WTC11 (cell line): ENCODE data around the gene NCF2. TPM values are rescaled to one million over a fixed set of nuclear protein-coding genes. Genes with fewer than 3 reads are reported as not detected.

Experiments used
- ATAC-seq: fragments of 200-7000 bp; cut with Tn5 transposase; 2 replicates; pipeline ENCODE4 v1.10.0; 2021; ENCODE audit warnings: mild to moderate bottlenecking, moderate library complexity
- CTCF ChIA-PET: fragments of 300-600 bp; sonication (Branson Sonifier 250); formaldehyde crosslinking; loops from one replicate; lab custom pipeline; 2021; ENCODE audit warnings: antibody characterized with exemption; lab: Charles Lee
- POLR2A ChIA-PET: fragments of 350-600 bp; sonication (Branson Sonifier 250); formaldehyde crosslinking; loops from one replicate; lab custom pipeline; 2021; ENCODE audit warnings: antibody characterized with exemption; lab: Charles Lee
- DNase-seq: peaks from one replicate; pipeline ENCODE4 v3.0.0; 2021; ENCODE audit warnings: low spot score
- H3K27ac Mint-ChIP-seq: 2 replicates; pipeline ENCODE4 v1.8.0; 2021; ENCODE audit warnings: mixed read lengths
- H3K27me3 Mint-ChIP-seq: 2 replicates; pipeline ENCODE4 v1.8.0; 2021; ENCODE audit warnings: low read depth, mild to moderate bottlenecking, moderate library complexity, mixed read lengths
- H3K36me3 Mint-ChIP-seq: 2 replicates; pipeline ENCODE4 v1.8.0; 2021; ENCODE audit warnings: mixed read lengths
- H3K4me1 Mint-ChIP-seq: 2 replicates; pipeline ENCODE4 v1.8.0; 2022; ENCODE audit warnings: mixed read lengths
- H3K4me3 Mint-ChIP-seq: 2 replicates; pipeline ENCODE4 v1.8.0; 2021; ENCODE audit warnings: mild to moderate bottlenecking, moderate library complexity, mixed read lengths
- H3K9me3 Mint-ChIP-seq: 2 replicates; pipeline ENCODE4 v1.8.0; 2021; ENCODE audit warnings: mixed read lengths
- ARID4B ChIP-seq: sonication (generic); formaldehyde crosslinking; IDR thresholded peaks from 2 replicates; pipeline ENCODE4 v1.8.0; 2023; ENCODE audit warnings: missing genetic modification reagents, mild to moderate bottlenecking, borderline replicate concordance
- E2F4 ChIP-seq: sonication (generic); formaldehyde crosslinking; IDR thresholded peaks from 2 replicates; pipeline ENCODE4 v1.8.1; 2022; ENCODE audit warnings: low read depth, mild to moderate bottlenecking, moderate library complexity, missing genetic modification reagents, borderline replicate concordance
- EMX1 ChIP-seq: fragments of 250-450 bp; sonication (Bioruptor Pico); IDR thresholded peaks from 2 replicates; pipeline ENCODE4 v1.8.0; 2021; ENCODE audit warnings: mild to moderate bottlenecking
- ERG ChIP-seq: fragments of 250-450 bp; sonication (Bioruptor Pico); IDR thresholded peaks from 2 replicates; pipeline ENCODE4 v1.8.0; 2021; ENCODE audit warnings: mild to moderate bottlenecking
- FOXP1 ChIP-seq: sonication (generic); formaldehyde crosslinking; IDR thresholded peaks from 2 replicates; pipeline ENCODE4 v1.8.0; 2022; ENCODE audit warnings: missing genetic modification reagents, mild to moderate bottlenecking, moderate library complexity, borderline replicate concordance
- GABPB1 ChIP-seq: sonication (generic); formaldehyde crosslinking; IDR thresholded peaks from 2 replicates; pipeline ENCODE4 v1.8.1; 2023; ENCODE audit warnings: mild to moderate bottlenecking, missing genetic modification reagents
- HMGA2 ChIP-seq: fragments of 250-450 bp; sonication (Bioruptor Pico); IDR thresholded peaks from 2 replicates; pipeline ENCODE4 v1.4.0; 2021; ENCODE audit warnings: mild to moderate bottlenecking, moderate library complexity
- MLX ChIP-seq: sonication (generic); formaldehyde crosslinking; IDR thresholded peaks from 2 replicates; pipeline ENCODE4 v1.8.1; 2023; ENCODE audit warnings: mild to moderate bottlenecking, missing genetic modification reagents, moderate library complexity
- NFYB ChIP-seq: sonication (generic); formaldehyde crosslinking; conservative IDR thresholded peaks from 2 replicates; pipeline ENCODE4 v1.8.0; 2022; ENCODE audit warnings: low read depth, missing genetic modification reagents
- NR3C1 ChIP-seq: sonication (generic); formaldehyde crosslinking; conservative IDR thresholded peaks from 2 replicates; pipeline ENCODE4 v1.8.1; 2023; ENCODE audit warnings: low read depth, mild to moderate bottlenecking, missing genetic modification reagents
- SOX15 ChIP-seq: fragments of 250-450 bp; sonication (Bioruptor Pico); IDR thresholded peaks from 2 replicates; pipeline ENCODE4 v1.9.0; 2021; ENCODE audit warnings: mild to moderate bottlenecking
- TEAD4 ChIP-seq: sonication (generic); formaldehyde crosslinking; IDR thresholded peaks from 2 replicates; pipeline ENCODE4 v1.8.0; 2022; ENCODE audit warnings: mild to moderate bottlenecking, missing genetic modification reagents
- TP53 ChIP-seq: sonication (generic); formaldehyde crosslinking; IDR thresholded peaks from 2 replicates; pipeline ENCODE4 v1.8.1; 2023; ENCODE audit warnings: mild to moderate bottlenecking, missing genetic modification reagents
- USF1 ChIP-seq: sonication (generic); formaldehyde crosslinking; IDR thresholded peaks from 2 replicates; pipeline ENCODE4 v1.8.0; 2022; ENCODE audit warnings: mild to moderate bottlenecking, missing genetic modification reagents
- ZNF219 ChIP-seq: sonication (generic); formaldehyde crosslinking; IDR thresholded peaks from 2 replicates; pipeline ENCODE4 v1.8.0; 2023; ENCODE audit warnings: missing genetic modification reagents, mild to moderate bottlenecking, borderline replicate concordance
- ZNF232 ChIP-seq: sonication (generic); formaldehyde crosslinking; IDR thresholded peaks from 2 replicates; pipeline ENCODE4 v1.8.0; 2022; ENCODE audit warnings: mild to moderate bottlenecking, missing genetic modification reagents
- ZNF396 ChIP-seq: fragments of 250-450 bp; sonication (Bioruptor Pico); IDR thresholded peaks from 2 replicates; pipeline ENCODE4 v1.8.0; 2021; ENCODE audit warnings: mild to moderate bottlenecking, moderate library complexity, borderline replicate concordance
- ZNF423 ChIP-seq: fragments of 250-450 bp; sonication (Bioruptor Pico); IDR thresholded peaks from 2 replicates; pipeline ENCODE4 v2.1.2; 2022; ENCODE audit warnings: mild to moderate bottlenecking, moderate library complexity
- ZNF512 ChIP-seq: sonication (generic); formaldehyde crosslinking; IDR thresholded peaks from 2 replicates; pipeline ENCODE4 v1.8.1; 2022; ENCODE audit warnings: missing genetic modification reagents, borderline replicate concordance
- total RNA-seq: library from RNA; stranded (reverse); gene quantifications from 3 replicates; pipeline ENCODE4 v1.2.3, GENCODE V29; 2021

NCF2 gene
- total RNA-seq, 1 experiment from 2014 or later = 0.52 TPM

GRCh38 chr1:183520379-183520778 lies 69.9 kb downstream of the NCF2 start:
- no peak for TF ChIP-seq ZNF232 (CRISPR knock-in tag)
- no peak for TF ChIP-seq ZNF219 (CRISPR knock-in tag)
- no peak for TF ChIP-seq FOXP1 (CRISPR knock-in tag)
- TF ChIP-seq NFYB (CRISPR knock-in tag) = no peak
- TF ChIP-seq NR3C1 (CRISPR knock-in tag) = no peak
- CTCF ChIA-PET = no interaction called here
- Mint-ChIP-seq H3K4me1 (no peaks in the 10 kb centered on the region), H3K27ac (no peak overlapping the region), H3K9me3 (no peaks in the 10 kb centered on the region), H3K36me3 (peaks cover 30% of the 10 kb centered on the region), H3K4me3 (no peak overlapping the region), H3K27me3 (no peaks in the 10 kb centered on the region)
- ATAC-seq (no peak), DNase-seq (no peak)
- POLR2A ChIA-PET = no interaction called here

GRCh38 chr1:183517401-183517800 lies 72.9 kb downstream of the NCF2 start:
- no peaks in the 10 kb centered on the region for H3K27me3 Mint-ChIP-seq
- DNase-seq (no peak), ATAC-seq (no peak)
- peaks cover 13% of the 10 kb centered on the region for H3K4me1 Mint-ChIP-seq
- no peak overlapping the region for H3K27ac Mint-ChIP-seq
- no peak overlapping the region for H3K4me3 Mint-ChIP-seq
- TF ChIP-seq ERG (CRISPR knock-in tag) (no peak), ZNF512 (no peak), TP53 (CRISPR knock-in tag) (no peak), EMX1 (CRISPR knock-in tag) (no peak), GABPB1 (no peak), TEAD4 (CRISPR knock-in tag) (no peak), ARID4B (no peak), SOX15 (CRISPR knock-in tag) (no peak), ZNF396 (no peak), E2F4 (CRISPR knock-in tag) (no peak), USF1 (CRISPR knock-in tag) (no peak), ZNF423 (CRISPR knock-in tag) (no peak), MLX (CRISPR knock-in tag) (no peak), HMGA2 (no peak)
- H3K36me3 Mint-ChIP-seq = peaks cover 28% of the 10 kb centered on the region
- ChIA-PET CTCF (no interaction called here), POLR2A (no interaction called here)
- no peaks in the 10 kb centered on the region for H3K9me3 Mint-ChIP-seq
